Adrenal gland (tissue), 5 donors: Measurements from ENCODE around the gene TXNDC16.

ENCODE experiments used
- CTCF ChIP-seq, 6 experiments: fragments of 450-650 bp in 4 of 6; fragments of 200-600 bp in 2 of 6; sonication (generic) in 1 of 6; IDR thresholded peaks; 1 replicate in 5 of 6; 2 replicates in 1 of 6; pipeline versions ENCODE4 v1.5.1 to v1.8.0; 2016 to 2021; ENCODE audit warnings: antibody characterized with exemption in 6 of 6, mild to moderate bottlenecking in 2 of 6, moderate library complexity in 1 of 6
- POLR2A ChIP-seq, 2 donors: fragments of 450-650 bp; IDR thresholded peaks; one replicate each; pipeline ENCODE4 v1.6.1; 2017; ENCODE audit warnings: antibody characterized with exemption in 2 of 2, mild to moderate bottlenecking in 2 of 2, moderate library complexity in 1 of 2
- donor health status: DM: no; HTN: no; CAD: no.

- TF ChIP-seq CTCF (IDR thresholded peaks at IDR 0.05), result no peak
- no peak for TF ChIP-seq POLR2A (IDR thresholded peaks at IDR 0.05)
Observed at GRCh38 chr14:52575858-52576257, 23.6 kb upstream of the TXNDC16 start.
